ENCODE results near the gene AGER. TPM values are rescaled to one million over a fixed set of nuclear protein-coding genes. Genes with fewer than 3 reads are reported as not detected.
A peak's percentile ranks its signal among the peaks of the same experiment; 100 is the strongest.

AGER gene
- total and polyA plus RNA-seq, 9 of the 15 experiments (the other 6 are each of a cell fraction or from before 2014, with no cell fraction given), result 1.2 to 11.5 (median 4.1) TPM

GRCh38 chr6:32178547-32179440 lies 5.3 kb downstream of the AGER start (continued):
- TF ChIP-seq MTA3 (IDR thresholded peaks at IDR 0.05; ENCODE audit: borderline replicate concordance), result 0 out of 2 replicates have a peak, but pooled peaks have one; percentile 41
- TF ChIP-seq SMARCE1 (IDR thresholded peaks at IDR 0.05), result peak; percentile 36; the same call in 1 of the 2 replicates
- no peak for TF ChIP-seq RAD21 (CRISPR knock-in tag; conservative IDR thresholded peaks at IDR 0.05 in 1 of 2, IDR thresholded peaks at IDR 0.05 in 1 of 2)
- no peak for TF ChIP-seq MBD1 (CRISPR knock-in tag; IDR thresholded peaks at IDR 0.05)
- TF ChIP-seq GTF3C2 (IDR thresholded peaks at IDR 0.05; ENCODE audit: borderline replicate concordance, extremely low read depth, insufficient read length), result no peak
- TF ChIP-seq ZNF609 (CRISPR knock-in tag; IDR thresholded peaks at IDR 0.05; ENCODE audit: borderline replicate concordance), result no peak
- no peak; the same call in 1 of the 2 replicates for TF ChIP-seq ZBTB1 (CRISPR knock-in tag; IDR thresholded peaks at IDR 0.05; ENCODE audit: borderline replicate concordance, low read depth)
- no peak for TF ChIP-seq ZSCAN29 (IDR thresholded peaks at IDR 0.05)
- no peak for TF ChIP-seq U2AF2 (optimal IDR thresholded peaks at IDR 0.05; ENCODE audit: low read depth, low read length)
- TF ChIP-seq ZHX1 (conservative IDR thresholded peaks at IDR 0.05; ENCODE audit: low read length), result no peak
- no peak for TF ChIP-seq ZNF584 (CRISPR knock-in tag; IDR thresholded peaks at IDR 0.05; ENCODE audit: low read depth)
- peak; percentile 19 for TF ChIP-seq TEAD4 (IDR thresholded peaks at IDR 0.05; ENCODE audit: low read length)
- no peak for TF ChIP-seq TEAD4 (CRISPR knock-in tag; IDR thresholded peaks at IDR 0.05; ENCODE audit: borderline replicate concordance)
